Fibroblast of lung (primary cell): Measurements from ENCODE around the gene SCN8A. TPM values are rescaled to one million over a fixed set of nuclear protein-coding genes. Genes with fewer than 3 reads are reported as not detected.

Source experiments
- DNase-seq, 2 donors: peaks; one replicate each; pipeline versions ENCODE4 v3.0.0 to v3.0.0-alpha.2; 2010; ENCODE audit warnings: low read depth in 2 of 2
- H2AFZ ChIP-seq: 2 replicates; pipeline ENCODE4 v1.5.1; 2012; ENCODE audit warnings: low read length, control low read depth, inconsistent platforms
- H3K27ac ChIP-seq: 2 replicates; pipeline ENCODE4 v1.5.1; 2011; ENCODE audit warnings: low read length, control low read depth; ENCODE audit not compliant: insufficient read depth
- H3K27me3 ChIP-seq: 2 replicates; pipeline ENCODE4 v1.5.1; 2011; ENCODE audit warnings: mild to moderate bottlenecking, low read length; ENCODE audit not compliant: control insufficient read depth, insufficient read depth
- H3K36me3 ChIP-seq: 2 replicates; pipeline ENCODE4 v1.5.1; 2011; ENCODE audit warnings: low read length; ENCODE audit not compliant: control insufficient read depth, insufficient read depth
- H3K4me1 ChIP-seq: 2 replicates; pipeline ENCODE4 v1.5.1; 2011; ENCODE audit warnings: low read length; ENCODE audit not compliant: control insufficient read depth, insufficient read depth; ENCODE audit errors: extremely low read depth
- H3K4me2 ChIP-seq: 2 replicates; pipeline ENCODE4 v1.5.1; 2011; ENCODE audit warnings: low read length, control low read depth; ENCODE audit not compliant: insufficient read depth; ENCODE audit errors: extremely low read depth
- H3K4me3 ChIP-seq, 4 experiments: fragments of 200-600 bp in 1 of 4; sonication (generic) in 1 of 4; replicated peaks in 1 of 4; 2 replicates each; pipeline ENCODE4 v1.5.1; 2011 to 2016; ENCODE audit warnings: low read length in 4 of 4, low read depth in 3 of 4, mild to moderate bottlenecking in 3 of 4, control low read depth in 2 of 4, inconsistent platforms in 1 of 4, mixed read lengths in 1 of 4; ENCODE audit not compliant: insufficient read depth in 1 of 4; ENCODE audit errors: control extremely low read depth in 1 of 4
- H3K79me2 ChIP-seq: 2 replicates; pipeline ENCODE4 v1.5.1; 2012; ENCODE audit warnings: mild to moderate bottlenecking, low read length, inconsistent platforms; ENCODE audit not compliant: control insufficient read depth, insufficient read depth
- H3K9ac ChIP-seq: 2 replicates; pipeline ENCODE4 v1.5.1; 2011; ENCODE audit warnings: mild to moderate bottlenecking, low read length, control low read depth; ENCODE audit not compliant: insufficient read depth
- H3K9me3 ChIP-seq: 2 replicates; pipeline ENCODE4 v1.5.1; 2012; ENCODE audit warnings: low read depth, low read length; ENCODE audit not compliant: control insufficient read depth, insufficient read depth
- H4K20me1 ChIP-seq: 2 replicates; pipeline ENCODE4 v1.5.1; 2011; ENCODE audit warnings: low read length; ENCODE audit not compliant: control insufficient read depth, insufficient read depth; ENCODE audit errors: extremely low read depth
- EZH2 ChIP-seq: IDR thresholded peaks from 2 replicates; pipeline ENCODE4 v1.5.1; 2012; ENCODE audit warnings: low read length, control low read depth, mild to moderate bottlenecking; ENCODE audit errors: missing control alignments
- polyA plus RNA-seq, 2 donors: library from polyadenylated mRNA; depleted of rRNA in 1 of 2; stranded (reverse) in 1 of 2; unstranded in 1 of 2; fragments of >200 nt; gene quantifications; 2 replicates each; pipeline ENCODE4 v1.2.1, GENCODE V29; 2011 to 2012; ENCODE audit warnings: missing spikeins in 1 of 2
- total RNA-seq: library from RNA; depleted of rRNA; stranded (reverse); fragments of >200 nt; gene quantifications from 2 replicates; pipeline ENCODE4 v1.2.1, GENCODE V29; 2014
- TF ChIP-seq, protein P1 (sequence below), 2 donors: IDR thresholded peaks in 1 of 2; conservative IDR thresholded peaks in 1 of 2; 1 replicate in 1 of 2; 2 replicates in 1 of 2; pipeline ENCODE4 v1.5.1; 2011 to 2012; ENCODE audit warnings: low read length in 2 of 2, control low read depth in 1 of 2, inconsistent platforms in 1 of 2, low read depth in 1 of 2, mild to moderate bottlenecking in 1 of 2

SCN8A gene
- total and polyA plus RNA-seq, 2 donors (not counting 1 experiment from before 2014, with no cell fraction given), result 12.8 to 27.2 TPM

DNA sequence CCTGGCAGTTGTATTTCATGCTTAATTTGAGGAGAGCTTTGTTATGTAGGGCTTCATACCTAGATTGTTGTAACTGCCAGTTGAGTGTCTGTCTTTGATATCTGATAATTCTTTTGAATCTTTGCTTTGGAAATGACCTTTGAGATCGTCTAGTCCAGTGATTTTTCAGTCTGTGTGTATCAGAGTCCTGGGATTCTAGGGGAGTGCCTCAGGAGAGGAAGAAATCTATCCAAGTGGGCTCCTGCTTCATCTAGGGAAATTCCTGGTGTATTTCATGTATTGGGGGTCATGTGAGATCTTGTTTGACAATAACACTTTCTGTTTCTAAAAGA, 158.9 kb downstream of the SCN8A start:
- TF ChIP-seq, protein P1, sequence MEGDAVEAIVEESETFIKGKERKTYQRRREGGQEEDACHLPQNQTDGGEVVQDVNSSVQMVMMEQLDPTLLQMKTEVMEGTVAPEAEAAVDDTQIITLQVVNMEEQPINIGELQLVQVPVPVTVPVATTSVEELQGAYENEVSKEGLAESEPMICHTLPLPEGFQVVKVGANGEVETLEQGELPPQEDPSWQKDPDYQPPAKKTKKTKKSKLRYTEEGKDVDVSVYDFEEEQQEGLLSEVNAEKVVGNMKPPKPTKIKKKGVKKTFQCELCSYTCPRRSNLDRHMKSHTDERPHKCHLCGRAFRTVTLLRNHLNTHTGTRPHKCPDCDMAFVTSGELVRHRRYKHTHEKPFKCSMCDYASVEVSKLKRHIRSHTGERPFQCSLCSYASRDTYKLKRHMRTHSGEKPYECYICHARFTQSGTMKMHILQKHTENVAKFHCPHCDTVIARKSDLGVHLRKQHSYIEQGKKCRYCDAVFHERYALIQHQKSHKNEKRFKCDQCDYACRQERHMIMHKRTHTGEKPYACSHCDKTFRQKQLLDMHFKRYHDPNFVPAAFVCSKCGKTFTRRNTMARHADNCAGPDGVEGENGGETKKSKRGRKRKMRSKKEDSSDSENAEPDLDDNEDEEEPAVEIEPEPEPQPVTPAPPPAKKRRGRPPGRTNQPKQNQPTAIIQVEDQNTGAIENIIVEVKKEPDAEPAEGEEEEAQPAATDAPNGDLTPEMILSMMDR (conservative IDR thresholded peaks at IDR 0.05 in 1 of 2, IDR thresholded peaks at IDR 0.05 in 1 of 2; ENCODE audit: low read depth in 1 of 2, low read length in 2 of 2), result no peak
- no peak for TF ChIP-seq EZH2

DNA sequence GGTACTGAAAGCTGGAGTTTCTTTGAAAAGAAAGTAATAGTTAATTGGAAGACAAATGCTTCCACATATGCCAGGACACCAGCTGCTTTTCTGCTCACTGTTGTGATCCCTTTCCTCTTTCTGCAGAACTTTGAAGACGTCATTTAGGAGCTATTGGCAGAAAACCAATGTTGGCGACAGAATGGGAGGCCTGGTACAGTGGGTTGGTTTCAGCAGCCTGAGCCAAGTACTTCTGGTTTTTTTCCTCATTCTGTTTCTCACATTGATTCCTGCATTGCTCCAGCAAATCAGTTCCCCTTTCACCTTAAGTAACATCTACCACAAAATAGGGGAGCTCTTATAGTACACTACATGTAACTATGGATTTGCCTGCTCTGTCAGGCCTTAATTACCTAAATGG, 160.6 kb downstream of the SCN8A start:
- DNase-seq, result peak in 1 of 2 donors; percentile 35
- Histone ChIP-seq H2AFZ (no peak overlapping the region), H3K36me3 (peaks cover 3% of the 10 kb centered on the region), H3K79me2 (no peaks in the 10 kb centered on the region), H3K27ac (no peak overlapping the region), H3K4me2 (no peak overlapping the region), H4K20me1 (no peaks in the 10 kb centered on the region), H3K9ac (no peak overlapping the region), H3K9me3 (no peaks in the 10 kb centered on the region), H3K4me1 (no peaks in the 10 kb centered on the region), H3K4me3 (no peak overlapping the region), H3K27me3 (no peaks in the 10 kb centered on the region)
- TF ChIP-seq, protein P1 (conservative IDR thresholded peaks at IDR 0.05 in 1 of 2, IDR thresholded peaks at IDR 0.05 in 1 of 2; ENCODE audit: low read depth in 1 of 2, low read length in 2 of 2), result no peak
- no peak for TF ChIP-seq EZH2

More for the DNA sequence above, 158.9 kb downstream of the SCN8A start:
- DNase-seq, result no peak
- peaks cover 2% of the 10 kb centered on the region for H3K36me3 ChIP-seq
- H3K9me3 ChIP-seq, result no peaks in the 10 kb centered on the region
- H3K4me2 ChIP-seq, result no peak overlapping the region
- no peaks in the 10 kb centered on the region for H4K20me1 ChIP-seq
- H3K79me2 ChIP-seq, result no peaks in the 10 kb centered on the region
- H3K27me3 ChIP-seq, result no peaks in the 10 kb centered on the region
- no peak overlapping the region for H2AFZ ChIP-seq
- H3K4me3 ChIP-seq, result no peak overlapping the region
- H3K27ac ChIP-seq, result no peak overlapping the region
- H3K4me1 ChIP-seq, result no peaks in the 10 kb centered on the region
- H3K9ac ChIP-seq, result no peak overlapping the region

DNA sequence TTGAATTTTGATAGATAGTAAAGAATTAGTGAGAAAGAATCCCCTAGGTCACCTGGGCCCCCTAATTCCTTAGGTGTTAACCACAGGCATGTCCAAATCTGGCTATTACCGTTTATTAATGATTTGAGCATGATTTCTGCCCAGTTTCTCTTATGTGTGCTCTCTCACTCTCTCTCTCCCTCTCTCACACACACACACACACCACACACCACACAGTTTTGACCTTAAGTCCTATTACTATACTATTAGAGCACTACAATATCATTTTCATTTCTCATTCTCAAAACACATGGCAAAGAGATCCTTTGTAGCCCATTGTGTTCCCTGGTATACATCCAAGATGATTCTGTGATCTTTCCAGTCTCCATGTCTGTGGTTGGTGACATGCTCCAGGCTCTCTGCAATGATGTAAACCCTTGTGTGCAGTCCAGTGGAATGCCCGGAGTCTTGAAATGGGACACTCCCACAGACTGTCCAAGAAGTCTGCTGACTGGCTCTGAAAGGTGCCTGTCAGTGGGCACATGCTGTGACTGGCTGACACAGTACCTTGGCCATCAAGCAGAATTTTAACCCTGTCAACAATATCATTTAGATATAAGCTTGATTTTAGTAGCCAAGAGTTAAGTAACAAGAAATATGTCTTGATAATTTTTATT, 161.3 kb downstream of the SCN8A start:
- no peaks in the 10 kb centered on the region for H4K20me1 ChIP-seq
- no peak overlapping the region for H3K4me2 ChIP-seq
- TF ChIP-seq, protein P1 (conservative IDR thresholded peaks at IDR 0.05 in 1 of 2, IDR thresholded peaks at IDR 0.05 in 1 of 2; ENCODE audit: low read depth in 1 of 2, low read length in 2 of 2), result no peak
- no peak for TF ChIP-seq EZH2
- H3K36me3 ChIP-seq, result peaks cover 3% of the 10 kb centered on the region
- no peaks in the 10 kb centered on the region for H3K27me3 ChIP-seq
- H3K79me2 ChIP-seq, result no peaks in the 10 kb centered on the region
- peak; percentile 76 to 91 for DNase-seq
- H3K9ac ChIP-seq, result no peak overlapping the region
- no peaks in the 10 kb centered on the region for H3K4me1 ChIP-seq
- H2AFZ ChIP-seq, result no peak overlapping the region
- no peaks in the 10 kb centered on the region for H3K9me3 ChIP-seq
- H3K4me3 ChIP-seq, result no peak overlapping the region
- H3K27ac ChIP-seq, result no peak overlapping the region
